Neural cell (in vitro differentiated cells): ENCODE measurements around the gene ST6GAL1. TPM values are rescaled to one million over a fixed set of nuclear protein-coding genes. Genes with fewer than 3 reads are reported as not detected.

Experiments used
- H2AFZ ChIP-seq: fragments of 200-600, 300-800 bp; sonication (generic), shearing (Covaris generic); 2 replicates; pipeline ENCODE4 v1.6.0; 2014; ENCODE audit warnings: low read depth, mild to moderate bottlenecking, antibody characterized with exemption, low read length, moderate library complexity
- H3F3A ChIP-seq: fragments of 200-600 bp; shearing (Covaris generic); 2 replicates; pipeline ENCODE4 v1.6.1; 2016; ENCODE audit warnings: mild to moderate bottlenecking, moderate library complexity, mixed read lengths, antibody characterized with exemption, low read length; ENCODE audit not compliant: insufficient read depth, poor library complexity, severe bottlenecking
- H3K27ac ChIP-seq: fragments of 200-600, 300-800 bp; sonication (generic), shearing (Covaris generic); 2 replicates; pipeline ENCODE4 v1.5.1; 2014; ENCODE audit warnings: mild to moderate bottlenecking, low read length, moderate library complexity
- H3K27me3 ChIP-seq: fragments of 300-800, 200-600 bp; sonication (generic), shearing (Covaris generic); 2 replicates; pipeline ENCODE4 v1.6.0; 2014; ENCODE audit warnings: mild to moderate bottlenecking, low read depth, low read length, moderate library complexity; ENCODE audit not compliant: insufficient read depth
- H3K36me3 ChIP-seq: fragments of 300-800, 200-600 bp; sonication (generic), shearing (Covaris generic); 2 replicates; pipeline ENCODE4 v1.5.1; 2014; ENCODE audit warnings: mild to moderate bottlenecking, antibody characterized with exemption, low read length, moderate library complexity; ENCODE audit not compliant: insufficient read depth
- H3K4me2 ChIP-seq: fragments of 300-800, 200-600 bp; sonication (generic), shearing (Covaris generic); 2 replicates; pipeline ENCODE4 v1.6.0; 2014; ENCODE audit warnings: mild to moderate bottlenecking, low read length
- H3K4me3 ChIP-seq: fragments of 300-800, 200-600 bp; sonication (generic), shearing (Covaris generic); 2 replicates; pipeline ENCODE4 v1.5.1; 2014; ENCODE audit warnings: mild to moderate bottlenecking, low read length, moderate library complexity
- H3K79me2 ChIP-seq: fragments of 200-600 bp; shearing (Covaris generic); replicated peaks from 2 replicates; pipeline ENCODE4 v1.6.0; 2014; ENCODE audit warnings: mild to moderate bottlenecking, low read length, moderate library complexity; ENCODE audit not compliant: insufficient read depth
- H3K9ac ChIP-seq: fragments of 300-800, 200-600 bp; sonication (generic), shearing (Covaris generic); 2 replicates; pipeline ENCODE4 v1.6.1; 2016; ENCODE audit warnings: mild to moderate bottlenecking, low read length, mixed read lengths
- H3K9me2 ChIP-seq: fragments of 200-600 bp; shearing (Covaris generic); 2 replicates; pipeline ENCODE4 v1.6.1; 2016; ENCODE audit warnings: mild to moderate bottlenecking, low read length, mixed read lengths; ENCODE audit not compliant: insufficient read depth
- H3K9me3 ChIP-seq: fragments of 200-600, 300-800 bp; sonication (generic), shearing (Covaris generic); 2 replicates; pipeline ENCODE4 v1.6.1; 2016; ENCODE audit warnings: mild to moderate bottlenecking, mixed run types, low read length, moderate library complexity, mixed read lengths
- H4K20me1 ChIP-seq: fragments of 200-600 bp; shearing (Covaris generic); 2 replicates; pipeline ENCODE4 v1.6.1; 2016; ENCODE audit warnings: mild to moderate bottlenecking, mixed run types; ENCODE audit not compliant: insufficient read depth
- EP300 ChIP-seq: fragments of 450-650 bp; conservative IDR thresholded peaks from 2 replicates; pipeline ENCODE4 v1.6.1; 2014; ENCODE audit warnings: antibody characterized with exemption, mild to moderate bottlenecking, moderate library complexity; ENCODE audit not compliant: poor library complexity, severe bottlenecking
- EZH2 ChIP-seq: fragments of 200-600, 300-800 bp; shearing (Covaris generic), sonication (generic); IDR thresholded peaks from 2 replicates; pipeline ENCODE4 v1.6.1; 2014; ENCODE audit warnings: antibody characterized with exemption, low read length, borderline replicate concordance, mild to moderate bottlenecking; ENCODE audit not compliant: insufficient read depth, poor library complexity, severe bottlenecking
- MXI1 ChIP-seq: fragments of 450-650 bp; conservative IDR thresholded peaks from 2 replicates; pipeline ENCODE4 v1.6.1; 2014; ENCODE audit warnings: antibody characterized with exemption, mild to moderate bottlenecking; ENCODE audit not compliant: poor library complexity, severe bottlenecking
- POLR2AphosphoS5 ChIP-seq: IDR thresholded peaks from 2 replicates; pipeline ENCODE4 v1.6.1; 2012
- RAD21 ChIP-seq: fragments of 450-650 bp; conservative IDR thresholded peaks from 2 replicates; pipeline ENCODE4 v1.6.1; 2014; ENCODE audit warnings: antibody characterized with exemption, mild to moderate bottlenecking, moderate library complexity
- SMC3 ChIP-seq: fragments of 450-650 bp; conservative IDR thresholded peaks from 2 replicates; pipeline ENCODE4 v1.6.1; 2014; ENCODE audit warnings: antibody characterized with exemption, mild to moderate bottlenecking, moderate library complexity; ENCODE audit not compliant: poor library complexity
- TAF1 ChIP-seq: IDR thresholded peaks from 2 replicates; pipeline ENCODE4 v1.6.1; 2012; ENCODE audit warnings: low read depth
- polyA plus RNA-seq: library from polyadenylated mRNA; depleted of rRNA; stranded (reverse); fragments of >200 nt; gene quantifications from 2 replicates; pipeline ENCODE4 v1.2.3, GENCODE V29; 2014
- TF ChIP-seq, protein P1 (sequence below): fragments of 450-650 bp; IDR thresholded peaks from 2 replicates; pipeline ENCODE4 v1.5.1; 2014; ENCODE audit warnings: antibody characterized with exemption, mild to moderate bottlenecking, moderate library complexity; ENCODE audit not compliant: poor library complexity, severe bottlenecking
- TF ChIP-seq, protein P2 (sequence below): IDR thresholded peaks from 2 replicates; pipeline ENCODE4 v1.6.1; 2012; ENCODE audit warnings: borderline replicate concordance

The ST6GAL1 gene
- polyA plus RNA-seq, 1 donor from 2014 or later: 17.6 TPM

DNA sequence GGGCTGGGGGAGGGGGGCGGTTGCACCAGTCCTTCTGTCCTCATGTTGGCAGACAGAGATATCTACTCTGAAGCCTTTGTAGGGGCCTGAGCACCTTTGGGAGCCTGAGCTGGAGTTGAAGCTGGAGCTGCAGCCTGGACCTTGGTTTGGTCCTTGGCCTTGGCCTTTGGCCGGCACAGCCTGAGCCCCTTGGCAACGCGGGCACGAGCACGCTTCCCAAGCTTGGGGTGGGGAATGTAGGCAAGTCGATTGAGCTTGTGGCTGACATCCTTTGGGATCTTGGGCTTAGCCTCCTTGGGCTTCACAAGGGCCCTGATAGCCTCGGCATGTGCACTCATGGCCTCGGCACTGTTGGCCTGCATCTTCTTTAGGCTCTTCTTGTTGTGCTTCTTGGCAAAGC is 8.1 kb upstream of the ST6GAL1 start:
- Histone ChIP-seq H3K9ac (no peak overlapping the region), H3F3A (no peaks in the 10 kb centered on the region), H3K36me3 (no peaks in the 10 kb centered on the region), H2AFZ (no peak overlapping the region), H3K27ac (peak overlapping the region; percentile 51), H3K27me3 (no peaks in the 10 kb centered on the region), H3K9me2 (no peaks in the 10 kb centered on the region), H3K4me3 (no peak overlapping the region), H3K9me3 (no peaks in the 10 kb centered on the region), H3K79me2 (no peaks in the 10 kb centered on the region), H3K4me2 (no peak overlapping the region), H4K20me1 (no peaks in the 10 kb centered on the region)
- TF ChIP-seq RAD21 (no peak), MXI1 (no peak), EP300 (no peak), TAF1 (no peak), SMC3 (no peak), POLR2AphosphoS5 (no peak), EZH2 (no peak)
- TF ChIP-seq, protein P1, sequence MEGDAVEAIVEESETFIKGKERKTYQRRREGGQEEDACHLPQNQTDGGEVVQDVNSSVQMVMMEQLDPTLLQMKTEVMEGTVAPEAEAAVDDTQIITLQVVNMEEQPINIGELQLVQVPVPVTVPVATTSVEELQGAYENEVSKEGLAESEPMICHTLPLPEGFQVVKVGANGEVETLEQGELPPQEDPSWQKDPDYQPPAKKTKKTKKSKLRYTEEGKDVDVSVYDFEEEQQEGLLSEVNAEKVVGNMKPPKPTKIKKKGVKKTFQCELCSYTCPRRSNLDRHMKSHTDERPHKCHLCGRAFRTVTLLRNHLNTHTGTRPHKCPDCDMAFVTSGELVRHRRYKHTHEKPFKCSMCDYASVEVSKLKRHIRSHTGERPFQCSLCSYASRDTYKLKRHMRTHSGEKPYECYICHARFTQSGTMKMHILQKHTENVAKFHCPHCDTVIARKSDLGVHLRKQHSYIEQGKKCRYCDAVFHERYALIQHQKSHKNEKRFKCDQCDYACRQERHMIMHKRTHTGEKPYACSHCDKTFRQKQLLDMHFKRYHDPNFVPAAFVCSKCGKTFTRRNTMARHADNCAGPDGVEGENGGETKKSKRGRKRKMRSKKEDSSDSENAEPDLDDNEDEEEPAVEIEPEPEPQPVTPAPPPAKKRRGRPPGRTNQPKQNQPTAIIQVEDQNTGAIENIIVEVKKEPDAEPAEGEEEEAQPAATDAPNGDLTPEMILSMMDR: no peak
- TF ChIP-seq, protein P2, sequence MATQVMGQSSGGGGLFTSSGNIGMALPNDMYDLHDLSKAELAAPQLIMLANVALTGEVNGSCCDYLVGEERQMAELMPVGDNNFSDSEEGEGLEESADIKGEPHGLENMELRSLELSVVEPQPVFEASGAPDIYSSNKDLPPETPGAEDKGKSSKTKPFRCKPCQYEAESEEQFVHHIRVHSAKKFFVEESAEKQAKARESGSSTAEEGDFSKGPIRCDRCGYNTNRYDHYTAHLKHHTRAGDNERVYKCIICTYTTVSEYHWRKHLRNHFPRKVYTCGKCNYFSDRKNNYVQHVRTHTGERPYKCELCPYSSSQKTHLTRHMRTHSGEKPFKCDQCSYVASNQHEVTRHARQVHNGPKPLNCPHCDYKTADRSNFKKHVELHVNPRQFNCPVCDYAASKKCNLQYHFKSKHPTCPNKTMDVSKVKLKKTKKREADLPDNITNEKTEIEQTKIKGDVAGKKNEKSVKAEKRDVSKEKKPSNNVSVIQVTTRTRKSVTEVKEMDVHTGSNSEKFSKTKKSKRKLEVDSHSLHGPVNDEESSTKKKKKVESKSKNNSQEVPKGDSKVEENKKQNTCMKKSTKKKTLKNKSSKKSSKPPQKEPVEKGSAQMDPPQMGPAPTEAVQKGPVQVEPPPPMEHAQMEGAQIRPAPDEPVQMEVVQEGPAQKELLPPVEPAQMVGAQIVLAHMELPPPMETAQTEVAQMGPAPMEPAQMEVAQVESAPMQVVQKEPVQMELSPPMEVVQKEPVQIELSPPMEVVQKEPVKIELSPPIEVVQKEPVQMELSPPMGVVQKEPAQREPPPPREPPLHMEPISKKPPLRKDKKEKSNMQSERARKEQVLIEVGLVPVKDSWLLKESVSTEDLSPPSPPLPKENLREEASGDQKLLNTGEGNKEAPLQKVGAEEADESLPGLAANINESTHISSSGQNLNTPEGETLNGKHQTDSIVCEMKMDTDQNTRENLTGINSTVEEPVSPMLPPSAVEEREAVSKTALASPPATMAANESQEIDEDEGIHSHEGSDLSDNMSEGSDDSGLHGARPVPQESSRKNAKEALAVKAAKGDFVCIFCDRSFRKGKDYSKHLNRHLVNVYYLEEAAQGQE: no peak

DNA sequence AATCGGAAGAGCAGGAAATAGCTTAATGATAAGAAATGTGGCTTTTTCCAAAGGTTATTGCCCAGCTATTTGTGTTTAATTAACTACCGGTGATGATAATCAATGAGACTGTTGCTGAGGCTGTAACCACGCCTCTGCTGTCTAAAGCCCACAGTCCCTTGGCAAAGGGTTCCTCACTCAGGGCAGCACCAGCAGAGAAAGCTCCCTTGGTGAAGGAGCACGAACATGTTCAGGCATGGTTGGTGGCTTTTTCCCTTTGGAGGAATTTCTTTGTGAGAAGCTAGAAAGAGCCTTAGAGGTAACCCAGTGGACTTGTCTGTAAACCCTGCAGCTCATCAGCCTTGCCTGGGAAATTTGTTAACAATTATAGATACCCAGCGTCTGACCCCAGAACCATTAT is 7.5 kb upstream of the ST6GAL1 start:
- TF ChIP-seq EZH2: no peak
- TF ChIP-seq SMC3: no peak
- Histone ChIP-seq H3K9me2 (no peaks in the 10 kb centered on the region), H2AFZ (no peak overlapping the region), H3F3A (no peaks in the 10 kb centered on the region), H3K79me2 (no peaks in the 10 kb centered on the region), H3K27ac (no peak overlapping the region), H3K9me3 (no peaks in the 10 kb centered on the region), H4K20me1 (no peaks in the 10 kb centered on the region), H3K9ac (no peak overlapping the region), H3K4me2 (no peak overlapping the region), H3K27me3 (no peaks in the 10 kb centered on the region), H3K4me3 (no peak overlapping the region), H3K36me3 (no peaks in the 10 kb centered on the region)

DNA sequence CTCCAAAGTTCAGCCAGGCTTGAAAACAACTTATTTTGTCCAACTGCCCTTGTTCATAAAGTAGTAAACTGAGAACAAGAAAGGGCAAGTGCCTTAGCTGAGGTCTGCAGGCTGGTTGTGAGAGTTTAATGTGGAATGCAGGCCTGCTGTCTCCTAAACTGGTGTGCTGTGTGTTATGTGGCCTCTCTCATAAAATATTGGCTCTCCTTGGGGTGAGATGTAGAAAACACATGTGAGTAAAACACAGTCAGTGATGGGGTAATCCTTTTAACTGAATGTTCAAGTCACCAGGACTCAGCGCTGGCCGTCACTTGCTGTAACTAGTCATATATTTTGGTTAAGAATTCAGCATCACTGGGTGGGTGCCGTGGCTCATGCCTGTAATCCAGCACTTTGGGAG is 7.1 kb upstream of the ST6GAL1 start:
- Histone ChIP-seq H3K4me2 (no peak overlapping the region), H3K9ac (no peak overlapping the region), H3K79me2 (no peaks in the 10 kb centered on the region), H3K27ac (no peak overlapping the region), H3K9me3 (no peaks in the 10 kb centered on the region), H2AFZ (no peak overlapping the region), H3K4me3 (no peak overlapping the region), H3K36me3 (no peaks in the 10 kb centered on the region), H3F3A (no peaks in the 10 kb centered on the region), H4K20me1 (no peaks in the 10 kb centered on the region), H3K27me3 (no peaks in the 10 kb centered on the region), H3K9me2 (no peaks in the 10 kb centered on the region)
- TF ChIP-seq MXI1 (no peak), POLR2AphosphoS5 (no peak), SMC3 (no peak), RAD21 (no peak), EP300 (no peak), EZH2 (no peak), TAF1 (no peak)
- TF ChIP-seq, protein P2: no peak
- TF ChIP-seq, protein P1: no peak
